Activated T-helper 1 cell treated with anti-CD3 and anti-CD28 coated beads, Interleukin-12 subunit alpha, Interleukin-12 subunit beta, Interleukin-2, Interleukin-4 antibody, amounts not matched to agents 30 ng/mL and 10 ng/mL and 1 ng/mL, durations not matched to agents 14 hours and 24 hours and 36 hours (primary cell): ENCODE results near the gene MAST3. TPM values are rescaled to one million over a fixed set of nuclear protein-coding genes. Genes with fewer than 3 reads are reported as not detected.
A peak's percentile ranks its signal among the peaks of the same experiment; 100 is the strongest.

Experiments used
- DNase-seq: peaks from one replicate; pipeline ENCODE4 v3.0.0; 2021; ENCODE audit warnings: low spot score
- H3K27ac Mint-ChIP-seq: one replicate; pipeline ENCODE4 v1.8.0; 2021; ENCODE audit warnings: mild to moderate bottlenecking, mixed read lengths
- H3K27me3 Mint-ChIP-seq: one replicate; pipeline ENCODE4 v1.8.0; 2022; ENCODE audit warnings: mild to moderate bottlenecking, moderate library complexity, mixed read lengths; ENCODE audit not compliant: insufficient read depth
- H3K36me3 Mint-ChIP-seq: one replicate; pipeline ENCODE4 v1.8.0; 2021; ENCODE audit warnings: low read depth, mixed read lengths
- H3K4me1 Mint-ChIP-seq: one replicate; pipeline ENCODE4 v1.8.0; 2021; ENCODE audit warnings: low read depth, mixed read lengths
- H3K4me3 Mint-ChIP-seq: one replicate; pipeline ENCODE4 v1.8.0; 2021; ENCODE audit warnings: mild to moderate bottlenecking, moderate library complexity, mixed read lengths
- H3K9me3 Mint-ChIP-seq: one replicate; pipeline ENCODE4 v1.8.0; 2021; ENCODE audit warnings: mixed read lengths
- intact Hi-C: fragments of 100-400 bp; cut with micrococcal nuclease; formaldehyde crosslinking; loops from one replicate; pipeline ENCODE4 v1.15.1; 2024
- total RNA-seq: library from RNA; stranded (reverse); gene quantifications from 2 replicates; pipeline ENCODE4 v1.2.3, GENCODE V29; 2022

The MAST3 gene
- total RNA-seq, 1 donor from 2014 or later = 16.5 TPM

DNA sequence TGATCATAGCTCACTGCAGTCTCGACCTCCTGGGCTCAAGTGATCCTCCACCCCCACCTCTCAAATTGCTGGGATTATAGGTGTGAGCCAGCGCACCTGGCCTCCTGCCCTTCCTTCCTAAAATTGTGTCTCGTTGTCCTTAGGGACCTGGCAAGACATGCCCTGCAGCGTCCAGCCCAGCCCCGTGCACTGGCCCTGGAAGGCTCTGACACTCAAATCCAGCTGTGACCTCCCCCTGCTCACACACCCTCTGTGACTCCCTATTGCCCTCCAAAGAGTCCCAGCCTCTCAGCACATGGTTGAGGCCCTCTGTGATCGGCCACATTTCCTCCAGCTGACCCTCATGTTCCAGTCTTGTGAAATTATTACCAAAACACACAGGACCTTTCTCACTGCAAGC, 100.4 kb downstream of the MAST3 start:
- Mint-ChIP-seq H3K4me3 (no peak overlapping the region), H3K9me3 (no peaks in the 10 kb centered on the region), H3K36me3 (peaks cover 12% of the 10 kb centered on the region), H3K4me1 (peaks cover 17% of the 10 kb centered on the region), H3K27ac (no peak overlapping the region), H3K27me3 (no peaks in the 10 kb centered on the region)
- no peak for DNase-seq
- intact Hi-C loops = no loop called here

DNA sequence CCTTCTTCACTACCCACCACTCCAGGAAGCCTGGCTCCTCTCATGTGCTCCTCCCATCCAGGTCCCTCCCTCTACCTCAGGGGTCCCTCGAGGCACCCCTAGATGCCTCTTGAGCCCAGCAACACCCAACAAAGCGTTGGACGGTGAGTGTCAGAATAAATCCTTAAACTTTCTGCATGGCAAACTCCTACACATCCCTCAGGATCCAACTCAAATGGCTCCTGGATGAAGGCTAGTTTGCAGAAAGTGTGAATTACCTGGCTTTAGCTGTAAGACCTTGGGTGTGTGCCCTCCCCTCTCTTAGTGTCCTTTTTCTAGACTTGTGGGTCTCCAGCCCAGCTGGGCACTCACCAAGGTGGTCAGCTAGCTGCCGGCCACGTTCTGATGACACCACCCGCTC, 100.8 kb downstream of the MAST3 start:
- Mint-ChIP-seq H3K9me3 (no peaks in the 10 kb centered on the region), H3K4me1 (peaks cover 22% of the 10 kb centered on the region), H3K27ac (peak overlapping the region; percentile 37), H3K27me3 (no peaks in the 10 kb centered on the region), H3K36me3 (peaks cover 12% of the 10 kb centered on the region), H3K4me3 (peak overlapping the region; percentile 10)
- no peak for DNase-seq
- intact Hi-C loops = no loop called here

Other genes starting within 250 kb of the MAST3 start
- 222 and 227 TPM in 2 replicates for gene JAK3, start 249.8 kb upstream of the MAST3 start, total RNA-seq
- 2,494 and 2,556 TPM in 2 replicates for gene RPL18A, start 237.9 kb upstream of the MAST3 start, total RNA-seq
- gene SLC5A5, start 225.8 kb upstream of the MAST3 start, total RNA-seq = 1.1 TPM in 2 replicates
- 122 and 128 TPM in 2 replicates for gene CCDC124, start 164.8 kb upstream of the MAST3 start, total RNA-seq
- not detected in 2 replicates for gene KCNN1, start 130.7 kb upstream of the MAST3 start, total RNA-seq
- gene ARRDC2, start 89.6 kb upstream of the MAST3 start, total RNA-seq = 45.0 and 46.1 TPM in 2 replicates
- 44.5 and 47.5 TPM in 2 replicates for gene IL12RB1, start 10.8 kb upstream of the MAST3 start, total RNA-seq
- gene PIK3R2, start 55.4 kb downstream of the MAST3 start, total RNA-seq = 14.7 and 15.6 TPM in 2 replicates
- gene IFI30, start 76.0 kb downstream of the MAST3 start, total RNA-seq = 45.3 and 49.9 TPM in 2 replicates
- gene MPV17L2, start 95.4 kb downstream of the MAST3 start, total RNA-seq = 19.2 and 23.3 TPM in 2 replicates
- 7.2 and 11.0 TPM in 2 replicates for gene RAB3A, start 106.3 kb downstream of the MAST3 start, total RNA-seq
- not detected in 2 replicates for gene PDE4C, start 128.7 kb downstream of the MAST3 start, total RNA-seq
- gene IQCN, start 176.7 kb downstream of the MAST3 start, total RNA-seq = 2.8 and 3.2 TPM in 2 replicates
- 431 and 455 TPM in 2 replicates for gene JUND, start 183.8 kb downstream of the MAST3 start, total RNA-seq
- 198 and 200 TPM in 2 replicates for gene LSM4, start 225.3 kb downstream of the MAST3 start, total RNA-seq
- gene PGPEP1, start 242.8 kb downstream of the MAST3 start, total RNA-seq = 17.9 and 21.5 TPM in 2 replicates